HG03025 (cell line): ENCODE results near the gene TMEM204.

Experiments used
- ATAC-seq: cut with Tn5 transposase; IDR thresholded peaks from one replicate; pipeline ENCODE4 v1.9.1; 2021; ENCODE audit warnings: mild to moderate bottlenecking, moderate library complexity; ENCODE audit not compliant: unreplicated experiment, low FRiP score

TMEM204 gene

DNA sequence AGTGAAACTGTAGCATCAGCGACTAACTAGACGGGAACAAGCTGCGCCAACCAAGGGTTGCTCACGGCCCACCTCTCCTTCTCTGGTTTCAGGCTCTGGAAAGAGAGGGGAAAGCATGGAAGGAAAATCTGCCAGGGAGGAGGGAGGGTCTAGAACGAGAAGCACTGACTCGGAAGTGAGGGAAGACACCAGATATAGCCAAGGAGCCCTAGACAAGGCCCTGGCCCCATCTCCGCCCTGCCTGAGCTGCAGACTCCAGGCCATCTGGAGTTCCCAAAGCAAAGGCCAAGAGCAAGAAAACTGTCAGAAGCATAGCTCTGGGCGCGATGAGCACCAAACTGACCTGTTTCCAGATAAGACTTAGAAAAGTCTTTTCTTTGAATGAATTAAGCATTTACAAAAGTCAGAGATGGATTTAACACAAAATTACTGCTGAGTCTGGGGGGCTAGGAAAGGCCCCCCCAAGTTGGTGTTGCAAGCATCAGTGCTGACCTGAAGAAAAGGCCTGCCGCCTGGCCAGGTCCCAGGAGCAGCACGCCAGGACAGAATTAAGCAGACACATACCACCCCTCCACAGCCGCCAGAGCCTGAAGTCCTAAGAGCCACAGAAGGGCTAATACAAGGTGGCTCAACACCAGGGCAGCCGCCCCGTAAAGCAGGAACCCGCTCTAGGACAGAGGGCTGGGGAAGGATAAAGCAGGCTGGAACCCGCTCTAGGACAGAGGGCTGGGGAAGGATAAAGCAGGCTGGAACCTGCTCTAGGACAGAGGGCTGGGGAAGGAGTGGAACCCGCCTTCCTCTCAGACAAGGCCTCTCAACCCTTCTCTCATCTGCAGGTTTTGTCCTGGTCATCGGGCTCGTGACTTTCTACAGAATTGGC, 20.7 kb downstream of the TMEM204 start:
- no peak for ATAC-seq

DNA sequence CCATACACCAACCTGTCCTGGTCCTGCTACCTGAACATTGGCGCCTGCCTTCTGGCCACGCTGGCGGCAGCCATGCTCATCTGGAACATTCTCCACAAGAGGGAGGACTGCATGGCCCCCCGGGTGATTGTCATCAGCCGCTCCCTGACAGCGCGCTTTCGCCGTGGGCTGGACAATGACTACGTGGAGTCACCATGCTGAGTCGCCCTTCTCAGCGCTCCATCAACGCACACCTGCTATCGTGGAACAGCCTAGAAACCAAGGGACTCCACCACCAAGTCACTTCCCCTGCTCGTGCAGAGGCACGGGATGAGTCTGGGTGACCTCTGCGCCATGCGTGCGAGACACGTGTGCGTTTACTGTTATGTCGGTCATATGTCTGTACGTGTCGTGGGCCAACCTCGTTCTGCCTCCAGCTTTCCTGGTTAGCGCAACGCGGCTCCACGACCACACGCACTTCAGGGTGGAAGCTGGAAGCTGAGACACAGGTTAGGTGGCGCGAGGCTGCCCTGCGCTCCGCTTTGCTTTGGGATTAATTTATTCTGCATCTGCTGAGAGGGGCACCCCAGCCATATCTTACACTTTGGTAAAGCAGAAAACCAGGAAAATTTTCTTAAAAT, 21.5 kb downstream of the TMEM204 start:
- no peak for ATAC-seq

DNA sequence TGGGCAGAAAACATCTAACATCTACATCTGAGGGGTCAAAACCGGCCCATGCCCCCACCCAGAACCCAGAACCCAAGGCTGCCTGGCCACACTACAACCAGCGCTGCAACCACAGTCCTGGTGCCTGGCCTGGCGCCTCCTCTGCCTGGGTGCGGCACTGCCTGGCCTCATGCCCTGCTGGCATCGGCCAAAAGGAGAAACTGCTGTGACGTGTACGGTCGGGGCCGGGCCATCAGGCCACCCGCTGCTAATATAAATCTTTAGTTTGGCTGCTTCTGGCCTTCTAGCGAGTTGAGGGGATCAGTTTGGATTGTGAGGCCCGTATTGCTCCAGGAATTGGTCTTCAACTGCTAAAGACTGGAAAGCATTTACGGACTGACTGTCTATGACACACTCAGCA, 22.8 kb downstream of the TMEM204 start:
- ATAC-seq = no peak

DNA sequence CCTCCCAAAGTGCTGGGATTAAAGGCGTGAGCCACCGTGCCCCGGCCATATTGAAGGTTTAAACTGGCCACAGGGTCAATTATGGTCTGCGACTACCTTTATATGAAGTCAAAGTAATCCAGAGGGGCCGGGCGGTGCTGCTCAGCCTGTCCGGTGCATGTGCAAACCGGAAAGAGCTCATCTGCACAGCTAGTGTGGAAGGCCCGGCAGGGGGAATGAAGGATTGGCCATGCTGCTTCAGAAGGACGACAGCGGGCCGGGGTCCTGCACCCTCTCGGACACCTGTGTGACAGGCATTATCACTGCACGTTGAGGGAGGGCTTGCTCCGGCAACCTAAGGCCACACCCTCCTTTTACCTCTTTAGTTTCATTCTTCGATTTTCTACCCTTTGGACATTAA, 23.6 kb downstream of the TMEM204 start:
- ATAC-seq = no peak

DNA sequence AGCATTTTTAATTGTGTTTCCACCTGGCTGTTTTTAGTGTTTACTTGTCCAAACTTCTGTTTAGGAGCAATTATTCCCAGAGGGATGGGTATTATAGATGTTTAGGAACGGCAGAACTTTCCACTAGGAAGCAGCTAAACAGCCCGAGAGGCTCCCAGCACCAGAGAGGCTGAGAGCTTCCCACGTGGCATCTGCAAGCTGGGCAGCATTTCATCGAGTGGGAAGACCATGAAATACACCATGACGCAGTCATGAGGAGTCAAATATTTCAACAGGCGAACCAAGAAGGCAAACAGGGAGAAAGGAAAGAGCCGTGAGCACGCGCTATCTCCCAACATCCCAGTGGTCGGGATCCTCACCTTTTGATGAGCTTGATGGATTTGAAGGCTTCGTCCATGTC, 24.1 kb downstream of the TMEM204 start:
- no peak for ATAC-seq

DNA sequence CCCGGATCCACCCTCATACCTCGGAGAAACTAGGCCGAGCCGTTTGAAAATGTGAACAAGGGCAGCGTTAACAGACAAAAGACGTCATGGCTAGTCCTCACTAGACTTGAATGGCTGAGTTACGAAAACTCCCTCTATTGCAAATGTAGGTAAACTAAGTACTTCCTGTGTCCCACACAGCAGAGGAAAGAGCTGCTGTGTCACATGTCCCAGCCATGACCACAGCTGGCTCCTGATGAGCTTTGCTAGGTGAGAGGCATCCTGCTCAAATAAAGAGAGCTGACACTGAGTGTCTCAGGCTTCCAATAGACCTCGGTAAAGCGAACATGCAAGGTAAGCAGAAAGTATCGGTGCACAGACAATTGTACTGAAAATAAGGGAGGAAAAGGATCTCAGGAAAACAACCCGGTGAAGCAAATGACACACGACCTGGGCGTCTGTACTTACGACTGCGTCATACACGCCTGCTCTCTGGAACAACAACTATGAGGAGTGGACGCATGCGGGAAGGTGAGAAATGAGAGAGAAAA, 26.0 kb downstream of the TMEM204 start:
- ATAC-seq = no peak

DNA sequence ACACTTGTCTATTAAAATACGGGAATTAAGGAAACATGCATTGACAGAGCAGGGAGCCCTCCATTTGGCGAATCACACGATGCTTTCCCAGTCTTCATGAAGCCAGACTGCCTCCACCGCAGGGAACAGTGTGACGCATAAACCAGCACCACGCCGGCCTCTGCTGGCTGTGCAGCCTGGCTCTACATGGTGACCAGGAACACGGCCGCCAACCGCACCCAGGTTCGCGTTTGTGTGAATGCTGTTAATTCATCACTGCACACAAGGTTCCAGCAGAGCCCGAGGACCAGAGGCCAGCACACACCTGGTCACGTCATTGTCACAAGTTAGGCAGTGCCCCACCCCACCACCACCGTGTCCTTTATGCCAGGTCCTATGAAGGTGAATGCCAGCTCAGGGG, 26.7 kb downstream of the TMEM204 start:
- ATAC-seq = no peak

DNA sequence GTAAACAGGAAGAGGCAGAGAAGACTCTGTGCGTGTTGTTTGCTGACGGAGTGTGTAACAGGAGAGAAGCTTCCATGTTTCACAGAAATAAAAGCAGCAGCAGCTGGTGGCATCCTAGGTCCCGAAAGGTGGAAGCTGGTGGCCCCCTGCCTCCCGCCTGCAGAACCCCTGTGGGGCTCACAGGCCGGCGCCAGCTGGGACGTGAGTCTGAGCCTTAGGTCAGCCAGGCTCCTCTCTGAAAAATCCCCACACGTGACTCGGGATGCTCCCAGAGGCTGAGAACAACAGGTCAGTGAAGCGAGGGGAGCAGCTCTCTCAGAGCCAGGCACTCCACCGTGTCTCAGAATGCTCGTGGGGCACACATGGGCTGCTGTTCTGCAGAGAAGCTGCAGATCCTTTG, 27.4 kb downstream of the TMEM204 start:
- no peak for ATAC-seq

DNA sequence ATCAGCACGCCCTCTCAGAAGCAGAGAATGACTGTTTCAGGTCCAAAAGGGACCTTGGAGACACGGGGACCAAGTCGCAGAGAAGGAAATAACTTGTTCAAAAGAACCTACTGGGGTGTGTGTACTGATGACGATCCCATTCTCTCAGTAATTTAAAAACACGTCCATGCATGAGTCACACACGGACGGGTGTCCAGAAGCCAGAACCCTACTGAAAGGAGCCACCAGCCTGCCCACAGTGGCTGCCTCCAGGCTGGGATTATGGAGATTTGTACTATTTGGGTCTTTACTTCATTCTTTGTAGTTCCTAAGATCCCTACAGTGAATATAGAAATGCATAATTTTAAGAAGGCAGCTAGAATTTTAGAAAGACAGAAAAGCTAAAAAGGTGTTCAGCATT, 27.8 kb downstream of the TMEM204 start:
- no peak for ATAC-seq

DNA sequence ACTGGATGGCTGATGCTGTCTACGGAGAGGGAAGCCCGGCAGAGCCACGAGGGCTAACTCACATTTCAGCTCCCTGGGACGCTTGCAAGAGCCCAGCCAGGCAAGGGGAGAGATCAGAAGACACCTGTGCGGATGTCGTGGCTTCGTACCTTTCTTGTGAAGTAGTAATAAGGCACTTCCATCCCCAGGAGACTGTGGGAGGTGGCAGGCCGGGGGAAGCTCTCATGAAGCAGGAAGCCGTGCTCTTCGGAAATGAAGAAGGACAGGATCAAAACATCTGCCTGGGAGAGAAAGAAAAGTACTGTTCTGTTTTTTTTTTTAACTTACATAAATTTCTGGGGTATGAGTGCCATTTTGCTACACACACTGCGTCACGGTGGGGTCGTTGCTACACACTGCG, 28.4 kb downstream of the TMEM204 start:
- no peak for ATAC-seq

DNA sequence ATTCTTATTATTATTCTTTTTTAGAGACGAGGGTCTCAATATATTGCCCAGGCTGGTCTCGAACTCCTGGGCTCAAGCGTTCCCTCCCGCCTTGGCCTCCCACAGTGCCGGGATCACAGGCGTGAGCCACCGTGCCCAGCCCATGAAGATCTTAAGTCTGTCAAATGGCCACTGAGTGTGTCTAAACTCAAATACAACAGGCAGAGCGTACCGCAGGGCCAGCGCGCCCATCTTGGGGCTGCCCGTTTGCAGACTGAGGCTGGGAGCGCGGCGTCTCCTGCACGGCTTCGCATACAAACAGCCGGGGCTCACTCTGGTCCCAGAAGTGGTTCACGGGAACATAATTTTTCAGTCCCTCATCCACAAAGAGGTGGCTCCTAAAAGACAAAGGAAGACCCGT, 30.3 kb downstream of the TMEM204 start:
- ATAC-seq = no peak

DNA sequence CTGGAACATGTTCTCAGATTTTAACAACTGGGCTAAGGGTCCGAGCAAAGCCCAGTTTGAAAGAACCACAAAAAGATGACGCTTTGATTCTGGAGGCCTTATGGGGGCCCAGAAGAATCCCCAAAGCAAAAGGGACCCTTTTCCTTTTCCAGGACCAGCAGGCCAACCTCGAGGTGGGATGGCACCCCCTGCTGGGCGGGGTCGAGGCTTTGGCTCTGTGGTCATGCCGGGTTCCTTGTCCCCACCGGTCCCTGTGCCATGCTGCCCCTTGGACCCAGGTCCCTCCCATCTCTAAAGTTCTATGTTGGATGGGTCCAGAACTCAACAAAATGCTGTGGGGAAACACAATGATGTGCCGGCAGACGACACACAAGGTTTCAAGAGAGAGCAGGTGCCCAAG, 30.9 kb downstream of the TMEM204 start:
- no peak for ATAC-seq

DNA sequence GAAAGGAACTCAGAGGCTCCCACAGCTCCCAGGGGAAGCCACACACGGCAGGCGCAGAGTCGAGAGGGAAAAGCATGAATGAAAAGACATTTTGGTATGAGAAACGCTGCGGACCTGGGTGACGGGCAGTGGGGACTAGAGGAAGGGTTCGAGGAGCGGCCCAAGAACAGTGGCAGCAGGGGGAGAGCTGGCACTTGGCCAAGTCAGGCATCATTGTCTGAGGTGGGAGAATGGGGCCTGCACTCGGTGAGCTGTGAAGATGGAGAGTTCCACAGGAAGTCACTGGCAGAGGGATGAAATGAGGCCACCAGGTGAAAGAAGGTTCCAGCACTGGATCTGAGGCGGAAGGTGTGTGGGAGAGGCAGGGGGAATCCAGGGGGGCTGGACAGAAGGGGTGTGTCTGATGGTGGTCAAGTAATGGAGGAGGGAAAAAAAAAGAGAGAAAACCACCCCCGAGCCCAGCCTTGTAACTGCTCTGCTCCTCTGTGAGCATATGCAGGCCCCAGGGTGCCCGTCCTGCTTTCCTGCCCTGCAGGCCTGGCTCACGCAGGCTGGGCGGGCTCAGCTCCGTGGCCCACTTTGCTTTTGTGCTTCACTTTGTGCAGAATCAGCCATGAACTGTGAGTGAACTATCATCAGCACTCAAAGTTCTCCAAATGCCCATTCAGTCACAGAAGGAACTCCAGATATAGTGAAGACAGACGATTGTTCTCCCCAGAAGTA, 31.8 kb downstream of the TMEM204 start:
- ATAC-seq = no peak

DNA sequence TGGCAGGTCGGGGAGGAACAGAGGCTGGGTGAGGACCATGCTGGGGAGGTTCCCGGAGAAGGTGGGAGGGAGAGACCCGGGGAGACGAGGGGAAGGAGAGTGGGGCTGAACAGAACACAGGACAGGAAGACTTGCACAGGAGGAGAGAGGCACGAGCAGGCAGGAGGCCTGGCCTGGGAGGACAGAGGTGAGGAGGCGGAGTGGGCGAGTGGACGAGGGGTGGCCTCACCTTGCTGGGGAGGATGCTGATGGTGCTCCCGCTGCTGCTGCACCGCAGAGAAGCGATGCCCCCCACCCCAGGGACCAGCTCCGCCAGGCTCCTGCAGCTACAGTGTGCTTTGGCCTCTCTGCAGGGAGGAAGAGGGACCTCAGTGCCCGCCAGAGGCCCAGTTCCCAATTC, 34.5 kb downstream of the TMEM204 start:
- no peak for ATAC-seq

DNA sequence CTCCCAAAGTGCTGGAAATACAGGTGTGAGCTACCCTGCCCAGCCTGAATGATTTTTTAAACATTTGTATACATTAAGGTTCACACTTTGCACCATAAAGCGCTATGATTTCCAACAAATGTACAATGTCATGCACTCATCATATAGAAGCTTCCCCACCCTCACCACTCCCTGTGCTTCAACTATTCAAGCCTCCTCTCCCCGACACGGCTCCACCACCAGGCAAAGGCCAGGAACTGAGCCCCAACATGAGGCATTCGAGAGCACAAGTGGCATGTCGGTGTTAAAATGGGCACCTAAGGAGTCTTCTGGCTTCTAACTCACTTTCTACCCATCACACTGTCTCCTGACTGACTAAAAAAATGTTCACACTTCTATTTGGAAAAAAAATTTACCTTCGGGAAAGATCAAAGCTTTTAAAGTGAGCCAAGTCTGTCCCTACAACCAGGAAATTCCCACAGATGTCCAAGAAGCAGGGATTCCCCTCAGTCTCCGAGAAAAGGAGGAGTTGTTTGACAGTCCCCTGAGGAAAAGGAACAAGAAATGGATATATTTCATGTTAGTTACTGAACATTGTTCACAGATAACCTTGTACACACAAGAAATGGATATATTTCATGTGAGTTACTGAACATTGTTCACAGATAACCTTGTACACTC, 37.7 kb downstream of the TMEM204 start:
- no peak for ATAC-seq

DNA sequence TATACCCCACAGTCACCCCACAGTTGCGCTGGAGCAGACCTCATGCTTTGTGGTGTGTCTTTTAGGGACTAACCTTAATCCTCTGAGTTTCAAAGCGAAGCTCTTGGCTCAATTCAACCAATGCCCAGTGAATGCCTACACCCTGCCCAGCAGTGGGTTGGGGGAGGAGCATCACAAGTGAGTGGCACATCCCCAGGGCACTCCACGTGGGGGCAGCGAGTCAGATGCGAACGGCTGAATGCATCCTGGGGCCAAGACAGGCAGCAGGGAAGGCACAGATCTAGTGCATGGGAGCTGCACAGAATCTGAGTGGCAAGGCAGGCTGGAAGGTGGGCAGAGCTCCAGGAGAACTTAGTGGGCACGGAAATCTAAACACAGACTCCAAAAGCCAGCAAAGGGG, 39.2 kb downstream of the TMEM204 start:
- no peak for ATAC-seq

DNA sequence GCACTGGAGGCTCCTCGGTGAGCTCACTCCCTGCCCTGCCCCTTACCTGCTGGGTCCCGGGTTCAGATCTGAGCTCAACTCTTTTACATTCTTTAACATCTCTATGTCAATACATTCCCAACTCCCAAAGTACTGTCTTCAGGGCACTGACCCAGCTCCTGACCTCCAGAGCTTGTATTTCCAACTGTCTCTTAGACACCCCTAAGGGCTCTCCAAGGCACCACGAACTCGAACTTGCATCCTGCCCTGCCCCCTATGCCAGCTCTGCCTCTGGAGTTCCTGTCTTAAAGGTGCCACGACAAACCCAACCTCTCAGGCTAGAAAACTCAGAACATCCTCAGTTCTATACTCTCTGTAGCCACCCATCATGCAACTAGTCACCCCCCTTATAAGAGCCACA, 39.8 kb downstream of the TMEM204 start:
- ATAC-seq = no peak

DNA sequence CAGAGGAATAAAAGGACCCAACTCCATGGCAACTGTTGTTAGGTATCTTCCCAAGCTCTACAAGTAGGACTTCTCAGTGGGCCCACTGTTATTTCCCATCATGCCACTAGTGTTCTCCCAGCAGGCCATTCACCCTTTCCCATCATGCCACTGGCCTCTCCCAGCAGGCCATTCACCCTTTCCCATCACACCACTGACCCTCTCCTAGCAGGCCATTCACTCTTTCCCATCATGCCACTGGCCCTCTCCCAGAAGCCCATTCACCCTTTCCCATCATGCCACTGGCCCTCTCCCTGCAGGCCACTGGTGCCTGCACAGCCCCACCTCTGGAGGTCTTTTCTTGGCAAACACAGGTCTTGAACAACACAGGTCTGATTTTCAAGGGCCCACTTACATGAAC, 42.1 kb downstream of the TMEM204 start:
- ATAC-seq = no peak

DNA sequence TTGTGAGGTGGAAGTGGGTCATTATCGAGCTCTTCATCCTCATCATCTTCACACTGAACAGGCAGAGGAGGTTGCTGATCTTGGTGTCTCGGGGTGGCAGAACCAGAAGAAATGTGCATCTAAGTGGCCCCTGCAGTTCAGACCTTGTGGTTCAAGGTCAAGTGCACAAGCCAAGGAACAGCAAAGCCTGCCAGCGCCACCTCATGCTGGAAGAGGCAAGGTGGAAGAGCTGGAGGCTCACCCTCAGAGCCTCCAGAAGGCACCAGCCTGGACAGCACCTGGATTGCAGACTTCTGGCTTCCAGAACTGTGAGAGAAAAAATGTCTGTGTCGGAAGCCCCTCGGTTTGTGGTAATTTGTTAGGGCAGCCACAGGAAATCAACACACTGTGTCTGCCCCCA, 45.7 kb downstream of the TMEM204 start:
- ATAC-seq = no peak

DNA sequence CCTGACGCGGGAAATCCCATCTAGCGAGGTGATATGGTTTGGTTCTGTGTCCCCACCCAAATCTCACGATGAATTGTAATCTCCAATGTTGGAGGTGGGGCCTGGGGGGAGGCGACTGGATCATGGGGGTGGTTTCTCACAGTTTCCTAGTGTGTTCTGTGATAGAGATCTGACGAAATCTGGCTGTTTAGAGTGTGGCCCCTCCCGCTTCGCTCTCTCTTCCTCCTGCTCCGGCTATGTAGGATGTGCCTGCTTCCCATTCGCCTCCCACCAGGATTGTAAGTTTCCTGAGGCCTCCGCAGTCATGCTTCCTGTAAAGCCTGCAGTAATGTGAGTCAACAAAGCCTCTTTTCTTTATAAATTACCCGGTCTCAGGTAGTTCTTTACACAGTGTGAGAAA, 46.8 kb downstream of the TMEM204 start:
- no peak for ATAC-seq

DNA sequence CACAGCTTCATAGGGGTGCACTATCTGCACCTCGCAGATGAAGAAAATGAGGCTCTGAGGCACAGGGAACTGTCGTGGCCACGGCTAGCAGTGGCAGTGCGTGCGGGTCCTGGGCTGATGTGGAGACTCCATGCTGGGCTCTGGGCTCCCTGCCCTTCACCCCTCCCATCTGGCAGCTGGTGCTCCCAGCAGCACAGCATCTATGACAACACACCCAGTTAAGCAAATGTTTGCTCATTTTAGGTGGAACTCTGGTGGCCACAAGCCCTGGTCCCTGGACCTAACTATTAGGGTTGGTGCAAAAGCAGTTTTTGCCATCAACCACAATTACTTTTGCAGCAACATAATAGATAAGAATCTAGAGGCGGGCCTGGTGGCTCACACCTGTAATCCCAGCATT, 47.5 kb downstream of the TMEM204 start:
- no peak for ATAC-seq
